H9 (cell line): ENCODE results near the gene C16orf92. TPM values are rescaled to one million over a fixed set of nuclear protein-coding genes. Genes with fewer than 3 reads are reported as not detected.

Experiments
- DNase-seq: peaks from one replicate; pipeline ENCODE4 v3.0.0-alpha.2; 2017
- H2AFZ ChIP-seq: one replicate; pipeline ENCODE4 v1.6.1; 2013; ENCODE audit warnings: mild to moderate bottlenecking, low read length, control low read depth, moderate library complexity
- H2AK5ac ChIP-seq: 2 replicates; pipeline ENCODE4 v1.6.1; 2013; ENCODE audit warnings: low read length, control low read depth, mixed read lengths; ENCODE audit not compliant: insufficient read length
- H2BK120ac ChIP-seq: one replicate; pipeline ENCODE4 v1.6.1; 2013; ENCODE audit warnings: low read depth, mild to moderate bottlenecking, low read length, control low read depth, inconsistent platforms; ENCODE audit not compliant: poor library complexity, severe bottlenecking
- H2BK12ac ChIP-seq: 2 replicates; pipeline ENCODE4 v1.6.1; 2013; ENCODE audit warnings: low read length, control low read depth, mixed read lengths, low read depth; ENCODE audit not compliant: insufficient read length
- H2BK15ac ChIP-seq: 2 replicates; pipeline ENCODE4 v1.6.1; 2013; ENCODE audit warnings: low read depth, low read length, control low read depth
- H2BK20ac ChIP-seq: one replicate; pipeline ENCODE4 v1.6.1; 2013; ENCODE audit warnings: low read depth, mild to moderate bottlenecking, low read length, control low read depth, inconsistent platforms; ENCODE audit not compliant: poor library complexity, severe bottlenecking
- H2BK5ac ChIP-seq: 2 replicates; pipeline ENCODE4 v1.6.1; 2013; ENCODE audit warnings: low read length, control low read depth, mixed read lengths; ENCODE audit not compliant: insufficient read length
- H3K14ac ChIP-seq: 2 replicates; pipeline ENCODE4 v1.6.1; 2013; ENCODE audit warnings: low read length, control low read depth; ENCODE audit not compliant: insufficient read depth
- H3K18ac ChIP-seq: 2 replicates; pipeline ENCODE4 v1.6.1; 2013; ENCODE audit warnings: low read depth, mild to moderate bottlenecking, mixed read lengths, low read length, control low read depth; ENCODE audit not compliant: insufficient read length
- H3K23ac ChIP-seq: 2 replicates; pipeline ENCODE4 v1.6.1; 2013; ENCODE audit warnings: low read length, control low read depth, mixed read lengths, low read depth; ENCODE audit not compliant: insufficient read length
- H3K23me2 ChIP-seq: 2 replicates; pipeline ENCODE4 v1.6.1; 2013; ENCODE audit warnings: low read depth, mild to moderate bottlenecking, mixed read lengths, low read length, control low read depth; ENCODE audit not compliant: insufficient read length, poor library complexity, severe bottlenecking
- H3K27ac ChIP-seq: 2 replicates; pipeline ENCODE4 v1.5.1; 2013; ENCODE audit warnings: low read length, control low read depth, mixed read lengths, low read depth; ENCODE audit not compliant: insufficient read length
- H3K27me3 ChIP-seq: 2 replicates; pipeline ENCODE4 v1.6.1; 2013; ENCODE audit warnings: low read length, control low read depth, inconsistent platforms; ENCODE audit not compliant: insufficient read depth
- H3K4ac ChIP-seq: 2 replicates; pipeline ENCODE4 v1.6.1; 2013; ENCODE audit warnings: low read depth, mild to moderate bottlenecking, control low read depth, inconsistent platforms, low read length, moderate library complexity
- H3K4me1 ChIP-seq: 2 replicates; pipeline ENCODE4 v1.6.1; 2013; ENCODE audit warnings: low read length, control low read depth, inconsistent platforms; ENCODE audit not compliant: insufficient read depth
- H3K4me2 ChIP-seq: 2 replicates; pipeline ENCODE4 v1.6.1; 2013; ENCODE audit warnings: low read length, control low read depth, mixed read lengths; ENCODE audit not compliant: insufficient read length, insufficient read depth
- H3K56ac ChIP-seq: 2 replicates; pipeline ENCODE4 v1.6.1; 2013; ENCODE audit warnings: low read depth, mild to moderate bottlenecking, mixed read lengths, low read length, control low read depth; ENCODE audit not compliant: insufficient read length
- H3K79me1 ChIP-seq: 2 replicates; pipeline ENCODE4 v1.6.1; 2013; ENCODE audit warnings: low read depth, mild to moderate bottlenecking, moderate library complexity, low read length, control low read depth, inconsistent platforms; ENCODE audit not compliant: insufficient read depth, poor library complexity, severe bottlenecking
- H3K79me2 ChIP-seq: 2 replicates; pipeline ENCODE4 v1.6.1; 2013; ENCODE audit warnings: low read length, control low read depth, inconsistent platforms; ENCODE audit not compliant: insufficient read depth
- H3K9ac ChIP-seq: 2 replicates; pipeline ENCODE4 v1.6.1; 2013; ENCODE audit warnings: low read length, control low read depth, mixed read lengths; ENCODE audit not compliant: insufficient read length; ENCODE audit errors: extremely low read depth
- H3K9me3 ChIP-seq: one replicate; pipeline ENCODE4 v1.6.1; 2013; ENCODE audit warnings: low read depth, low read length, inconsistent platforms; ENCODE audit not compliant: control insufficient read depth
- H3T11ph ChIP-seq: one replicate; pipeline ENCODE4 v1.6.1; 2013; ENCODE audit warnings: mild to moderate bottlenecking, low read length, control low read depth, inconsistent platforms
- H4K20me1 ChIP-seq: one replicate; pipeline ENCODE4 v1.6.1; 2013; ENCODE audit not compliant: control insufficient read depth, insufficient read length, insufficient read depth
- H4K5ac ChIP-seq: 2 replicates; pipeline ENCODE4 v1.6.1; 2013; ENCODE audit warnings: low read depth, mild to moderate bottlenecking, mixed read lengths, low read length, control low read depth; ENCODE audit not compliant: insufficient read length
- H4K8ac ChIP-seq: replicated peaks from 2 replicates; pipeline ENCODE4 v1.6.1; 2013; ENCODE audit warnings: low read length, control low read depth, mixed read lengths, low read depth; ENCODE audit not compliant: insufficient read length
- H4K91ac ChIP-seq: 2 replicates; pipeline ENCODE4 v1.6.1; 2013; ENCODE audit warnings: low read depth, mild to moderate bottlenecking, moderate library complexity, mixed read lengths, low read length, control low read depth; ENCODE audit not compliant: insufficient read length
- H3K27ac Mint-ChIP-seq, 3 experiments: 2 replicates in 2 of 3; 3 replicates in 1 of 3; pipeline ENCODE4 v1.8.0; 2020 to 2021; ENCODE audit warnings: mixed read lengths in 3 of 3, mild to moderate bottlenecking in 1 of 3, moderate library complexity in 1 of 3
- H3K27me3 Mint-ChIP-seq: 2 replicates; pipeline ENCODE4 v1.8.0; 2021; ENCODE audit warnings: low read depth, mild to moderate bottlenecking, moderate library complexity, mixed read lengths
- H3K36me3 Mint-ChIP-seq, 3 experiments: 2 replicates in 2 of 3; 3 replicates in 1 of 3; pipeline ENCODE4 v1.8.0; 2020 to 2021; ENCODE audit warnings: low read depth in 3 of 3, mixed read lengths in 3 of 3; ENCODE audit not compliant: insufficient read depth in 1 of 3
- H3K4me1 Mint-ChIP-seq, 2 experiments: 2 replicates each; pipeline ENCODE4 v1.8.0; 2020; ENCODE audit warnings: mixed read lengths in 2 of 2
- H3K4me3 Mint-ChIP-seq, 2 experiments: 2 replicates in 1 of 2; 3 replicates in 1 of 2; pipeline ENCODE4 v1.8.0; 2020 to 2021; ENCODE audit warnings: mild to moderate bottlenecking in 2 of 2, mixed read lengths in 2 of 2, moderate library complexity in 1 of 2
- H3K9me3 Mint-ChIP-seq, 2 experiments: 2 replicates in 1 of 2; 3 replicates in 1 of 2; pipeline ENCODE4 v1.8.0; 2020; ENCODE audit warnings: mild to moderate bottlenecking in 2 of 2, mixed read lengths in 2 of 2, moderate library complexity in 1 of 2
- WGBS: extraction: QIAGEN DNeasy Blood & Tissue Kit; methylation state at CpG from one replicate; pipeline ENCODE4 v1.1.7; 2013; ENCODE audit warnings: missing lambda C conversion rate, low lambda C conversion rate, mixed read lengths; ENCODE audit not compliant: insufficient read length; ENCODE audit errors: extremely low coverage; 5-methylcytosine and 5-hydroxymethylcytosine counted together
- total RNA-seq: library from RNA; stranded (reverse); gene quantifications from 2 replicates; pipeline ENCODE4 v1.2.1, GENCODE V29; 2021
- TF ChIP-seq, protein P1 (sequence below): fragments of 200-600 bp; sonication (generic); conservative IDR thresholded peaks from 3 replicates; pipeline ENCODE4 v1.8.0; 2021; ENCODE audit warnings: antibody characterized with exemption, mild to moderate bottlenecking

C16orf92 gene
- total RNA-seq, 1 experiment from 2014 or later: not detected

DNA sequence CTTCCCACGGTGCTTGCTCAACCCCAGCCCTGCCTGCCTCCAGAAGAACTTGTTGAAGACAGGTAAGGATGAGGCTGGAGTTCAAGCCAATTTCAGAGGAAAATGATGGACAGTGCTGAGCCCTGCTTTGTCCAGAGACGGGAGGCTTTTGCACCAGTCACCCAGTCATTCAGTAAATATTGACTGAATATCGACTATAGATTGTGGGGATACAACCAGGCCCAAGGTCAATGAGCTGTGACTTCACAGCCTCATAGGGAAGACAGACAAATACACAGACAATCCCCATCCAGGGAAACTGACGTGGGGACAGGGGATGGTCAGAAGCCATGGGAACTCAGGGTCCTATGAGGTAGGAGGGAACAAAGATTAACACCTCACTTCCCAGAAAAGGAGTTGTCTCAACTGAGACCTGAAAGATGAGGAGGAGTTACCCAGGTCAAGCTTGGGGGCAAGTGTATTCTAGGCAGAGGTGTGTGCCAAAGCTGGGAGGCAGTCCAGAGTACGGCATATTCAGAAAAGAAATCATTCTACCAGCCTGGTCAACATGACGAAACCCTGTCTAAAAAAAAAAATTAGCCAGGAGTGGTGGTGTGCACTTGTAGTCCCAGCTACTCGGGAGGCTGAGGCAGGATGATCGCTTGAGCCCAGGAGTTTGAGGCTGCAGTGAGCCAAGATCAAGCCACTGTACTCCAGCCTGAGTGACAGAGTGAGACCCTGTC is 6.3 kb upstream of the C16orf92 start:
- Histone ChIP-seq H3K14ac (no peak overlapping the region), H3T11ph (no peak overlapping the region), H2BK12ac (no peak overlapping the region), H3K23ac (no peak overlapping the region), H3K79me1 (no peaks in the 10 kb centered on the region), H4K91ac (no peak overlapping the region), H2BK15ac (no peak overlapping the region), H3K23me2 (peaks cover 10% of the 10 kb centered on the region), H2AK5ac (no peak overlapping the region), H3K27ac (no peak overlapping the region), H4K20me1 (no peaks in the 10 kb centered on the region), H3K4me1 (no peaks in the 10 kb centered on the region), H3K4ac (no peak overlapping the region), H3K9me3 (no peaks in the 10 kb centered on the region), H3K79me2 (no peaks in the 10 kb centered on the region), H2BK120ac (no peak overlapping the region), H3K9ac (no peak overlapping the region), H4K5ac (no peak overlapping the region), H2AFZ (no peak overlapping the region), H3K4me2 (no peak overlapping the region), H3K27me3 (no peaks in the 10 kb centered on the region; the same call in 1 of the 2 replicates), H3K56ac (no peak overlapping the region), H4K8ac (no peak overlapping the region), H2BK20ac (no peak overlapping the region), H3K18ac (no peak overlapping the region), H2BK5ac (no peak overlapping the region)
- H3K4me1 Mint-ChIP-seq: peaks cover 6% of the 10 kb centered on the region in 2 experiments
- TF ChIP-seq, protein P1, sequence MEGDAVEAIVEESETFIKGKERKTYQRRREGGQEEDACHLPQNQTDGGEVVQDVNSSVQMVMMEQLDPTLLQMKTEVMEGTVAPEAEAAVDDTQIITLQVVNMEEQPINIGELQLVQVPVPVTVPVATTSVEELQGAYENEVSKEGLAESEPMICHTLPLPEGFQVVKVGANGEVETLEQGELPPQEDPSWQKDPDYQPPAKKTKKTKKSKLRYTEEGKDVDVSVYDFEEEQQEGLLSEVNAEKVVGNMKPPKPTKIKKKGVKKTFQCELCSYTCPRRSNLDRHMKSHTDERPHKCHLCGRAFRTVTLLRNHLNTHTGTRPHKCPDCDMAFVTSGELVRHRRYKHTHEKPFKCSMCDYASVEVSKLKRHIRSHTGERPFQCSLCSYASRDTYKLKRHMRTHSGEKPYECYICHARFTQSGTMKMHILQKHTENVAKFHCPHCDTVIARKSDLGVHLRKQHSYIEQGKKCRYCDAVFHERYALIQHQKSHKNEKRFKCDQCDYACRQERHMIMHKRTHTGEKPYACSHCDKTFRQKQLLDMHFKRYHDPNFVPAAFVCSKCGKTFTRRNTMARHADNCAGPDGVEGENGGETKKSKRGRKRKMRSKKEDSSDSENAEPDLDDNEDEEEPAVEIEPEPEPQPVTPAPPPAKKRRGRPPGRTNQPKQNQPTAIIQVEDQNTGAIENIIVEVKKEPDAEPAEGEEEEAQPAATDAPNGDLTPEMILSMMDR: no peak
- H3K4me3 Mint-ChIP-seq: no peak overlapping the region
- no peak overlapping the region for H3K27ac Mint-ChIP-seq
- H3K27me3 Mint-ChIP-seq: peaks cover 15% of the 10 kb centered on the region
- H3K9me3 Mint-ChIP-seq: no peaks in the 10 kb centered on the region
- DNase-seq: no peak
- WGBS: no CpG with 5 or more reads among the region's 8 CpGs
- H3K36me3 Mint-ChIP-seq: peaks cover 0 to 4% (median 2%) of the 10 kb centered on the region in 3 experiments; a peak in 4 of 7 replicates
